ENCODE measurements around the gene PCDHGC5.

- no peak for TF ChIP-seq EZH2 (IDR thresholded peaks at IDR 0.05; ENCODE audit: insufficient read depth, low read length)
- no peak for TF ChIP-seq CTCF (IDR thresholded peaks at IDR 0.05; ENCODE audit: insufficient read depth, low read depth, low read length)
Measured at GRCh38 chr5:141492168-141492885, 3.4 kb downstream of the PCDHGC5 start.
